ENCODE results near the gene PSMD9. TPM values are rescaled to one million over a fixed set of nuclear protein-coding genes. Genes with fewer than 3 reads are reported as not detected.

PSMD9 gene
- total and polyA plus RNA-seq, 2 experiments from 2014 or later, result 106 to 114 TPM

- Histone ChIP-seq H4K20me1 (ENCODE audit: insufficient read depth, poor library complexity, severe bottlenecking) (no peaks in the 10 kb centered on the region), H3K9me3 (ENCODE audit: low read depth) (no peaks in the 10 kb centered on the region), H3K4me1 (ENCODE audit: insufficient read depth) (no peaks in the 10 kb centered on the region), H3K4me3 (no peak overlapping the region), H3K36me3 (replicated peaks; ENCODE audit: insufficient read depth, low read depth) (no peaks in the 10 kb centered on the region), H3K4me2 (no peak overlapping the region), H2AFZ (no peak overlapping the region), H3K27ac (no peak overlapping the region), H3K27me3 (no peaks in the 10 kb centered on the region), H3K9me2 (replicated peaks; ENCODE audit: insufficient read depth) (no peaks in the 10 kb centered on the region), H3K79me2 (no peaks in the 10 kb centered on the region)
- 70% methylated on average over 9 of the region's 9 CpGs for WGBS (ENCODE audit: low lambda C conversion rate, missing lambda C conversion rate)
- TF ChIP-seq CTCF (IDR thresholded peaks at IDR 0.05; ENCODE audit: poor library complexity) (no peak), EZH2phosphoT487 (IDR thresholded peaks at IDR 0.05; ENCODE audit: low read depth, severe bottlenecking, unreplicated experiment) (no peak), EZH2 (IDR thresholded peaks at IDR 0.05; ENCODE audit: borderline replicate concordance) (no peak)
- DNase-seq (ENCODE audit: low spot score), result no peak
Measured at GRCh38 chr12:121964813-121965643, 76.4 kb downstream of the PSMD9 start.

GRCh38 chr12:121966959-121967358, 78.4 kb downstream of the PSMD9 start:
- no peak for TF ChIP-seq CTCF (IDR thresholded peaks at IDR 0.05; ENCODE audit: poor library complexity)
- no peak for TF ChIP-seq EZH2 (IDR thresholded peaks at IDR 0.05; ENCODE audit: borderline replicate concordance)
- no peak for TF ChIP-seq EZH2phosphoT487 (IDR thresholded peaks at IDR 0.05; ENCODE audit: low read depth, severe bottlenecking, unreplicated experiment)
- Histone ChIP-seq H3K9me2 (replicated peaks; ENCODE audit: insufficient read depth) (no peaks in the 10 kb centered on the region), H3K9me3 (ENCODE audit: low read depth) (no peaks in the 10 kb centered on the region), H3K4me3 (no peak overlapping the region), H3K4me2 (no peak overlapping the region), H3K36me3 (replicated peaks; ENCODE audit: insufficient read depth, low read depth) (no peaks in the 10 kb centered on the region), H3K27ac (no peak overlapping the region), H2AFZ (no peak overlapping the region), H3K4me1 (ENCODE audit: insufficient read depth) (no peaks in the 10 kb centered on the region), H3K79me2 (no peaks in the 10 kb centered on the region), H3K27me3 (no peaks in the 10 kb centered on the region), H4K20me1 (ENCODE audit: insufficient read depth, poor library complexity, severe bottlenecking) (no peaks in the 10 kb centered on the region)
- no peak for DNase-seq (ENCODE audit: low spot score)
- WGBS (ENCODE audit: low lambda C conversion rate, missing lambda C conversion rate), result 92% methylated on average over 5 of the region's 5 CpGs

Small RNA genes within 50 kb of the gene (small RNA-seq; reads per million reads assigned to genes)
- gene AC069503.3 (not detected), gene RF00017 (not detected), gene RNU7-170P (not detected)

Other genes with a start within 250 kb of the PSMD9 start
- gene MORN3, start 219.1 kb upstream of the PSMD9 start, total RNA-seq, result 0.27 and 0.68 TPM in 2 replicates
- 0.10 and 1.3 TPM in 2 replicates for gene MORN3, start 219.1 kb upstream of the PSMD9 start, polyA plus RNA-seq
- gene TMEM120B, start 176.0 kb upstream of the PSMD9 start, total RNA-seq, result 4.7 and 9.5 TPM in 2 replicates
- 5.5 and 11.5 TPM in 2 replicates for gene TMEM120B, start 176.0 kb upstream of the PSMD9 start, polyA plus RNA-seq
- 38.7 and 45.3 TPM in 2 replicates for gene RHOF, start 95.1 kb upstream of the PSMD9 start, total RNA-seq
- gene RHOF, start 95.1 kb upstream of the PSMD9 start, polyA plus RNA-seq, result 40.4 and 43.6 TPM in 2 replicates
- gene SETD1B, start 84.8 kb upstream of the PSMD9 start, total RNA-seq, result 2.7 and 3.8 TPM in 2 replicates
- gene SETD1B, start 84.8 kb upstream of the PSMD9 start, polyA plus RNA-seq, result 2.5 and 2.7 TPM in 2 replicates
- gene HPD, start 29.9 kb upstream of the PSMD9 start, total RNA-seq, result 35.8 and 39.2 TPM in 2 replicates
- 9.2 and 20.9 TPM in 2 replicates for gene HPD, start 29.9 kb upstream of the PSMD9 start, polyA plus RNA-seq
- gene CFAP251, start 29.8 kb downstream of the PSMD9 start, total RNA-seq, result 1.6 and 3.7 TPM in 2 replicates
- gene CFAP251, start 29.8 kb downstream of the PSMD9 start, polyA plus RNA-seq, result 3.0 and 8.5 TPM in 2 replicates
- 9.6 and 14.2 TPM in 2 replicates for gene BCL7A, start 133.1 kb downstream of the PSMD9 start, total RNA-seq
- 11.8 and 14.9 TPM in 2 replicates for gene BCL7A, start 133.1 kb downstream of the PSMD9 start, polyA plus RNA-seq
- gene MLXIP, start 190.0 kb downstream of the PSMD9 start, total RNA-seq, result 5.6 and 11.5 TPM in 2 replicates
- 33.1 and 39.4 TPM in 2 replicates for gene MLXIP, start 190.0 kb downstream of the PSMD9 start, polyA plus RNA-seq

Data from hepatocyte (in vitro differentiated cells).